ENCODE measurements around the gene ABCC11. TPM values are rescaled to one million over a fixed set of nuclear protein-coding genes. Genes with fewer than 3 reads are reported as not detected.

Gene ABCC11
- total RNA-seq, result 1.7 TPM

GRCh38 chr16:48247311-48247710 is at the start of gene ABCC11:
ABCC11 (minus strand) TSS chr16:48247539; CDS start chr16:48231921, 15,618 bp downstream.
- no peak for DNase-seq (ENCODE audit: low spot score)

GRCh38 chr16:48295488-48296281 is 48.3 kb upstream of the ABCC11 start:
- DNase-seq (ENCODE audit: low spot score), result no peak

GRCh38 chr16:48294724-48295123 is 47.4 kb upstream of the ABCC11 start:
- no peak for DNase-seq (ENCODE audit: low spot score)

GRCh38 chr16:48292452-48292851 is 45.1 kb upstream of the ABCC11 start:
- no peak for DNase-seq (ENCODE audit: low spot score)

GRCh38 chr16:48291754-48292153 is 44.4 kb upstream of the ABCC11 start:
- DNase-seq (ENCODE audit: low spot score), result no peak

- DNase-seq (ENCODE audit: low spot score), result no peak
These were observed 44.0 kb upstream of the ABCC11 start for GRCh38 chr16:48291303-48291702.

- no peak for DNase-seq (ENCODE audit: low spot score)
These were observed 39.9 kb upstream of the ABCC11 start for GRCh38 chr16:48287239-48287638.

- no peak for DNase-seq (ENCODE audit: low spot score)
These were observed 37.6 kb upstream of the ABCC11 start for GRCh38 chr16:48284772-48285409.

GRCh38 chr16:48282636-48283263 is 35.4 kb upstream of the ABCC11 start:
- DNase-seq (ENCODE audit: low spot score), result no peak

- DNase-seq (ENCODE audit: low spot score), result no peak
These were observed 33.2 kb upstream of the ABCC11 start for GRCh38 chr16:48280546-48280945.

- DNase-seq (ENCODE audit: low spot score), result no peak
These were observed 31.9 kb upstream of the ABCC11 start for GRCh38 chr16:48279199-48279598.

- no peak for DNase-seq (ENCODE audit: low spot score)
These were observed 29.8 kb upstream of the ABCC11 start for GRCh38 chr16:48277158-48277557.

GRCh38 chr16:48276102-48276501 is 28.8 kb upstream of the ABCC11 start:
- no peak for DNase-seq (ENCODE audit: low spot score)

- DNase-seq (ENCODE audit: low spot score), result no peak
These were observed 27.1 kb upstream of the ABCC11 start for GRCh38 chr16:48274476-48274875.

GRCh38 chr16:48272837-48273421 is 25.6 kb upstream of the ABCC11 start:
- no peak for DNase-seq (ENCODE audit: low spot score)

GRCh38 chr16:48271728-48272127 is 24.4 kb upstream of the ABCC11 start:
- DNase-seq (ENCODE audit: low spot score), result no peak

- no peak for DNase-seq (ENCODE audit: low spot score)
These were observed 21.7 kb upstream of the ABCC11 start for GRCh38 chr16:48269011-48269410.

GRCh38 chr16:48262631-48263030 is 15.3 kb upstream of the ABCC11 start:
- DNase-seq (ENCODE audit: low spot score), result no peak

GRCh38 chr16:48261569-48261968 is 14.2 kb upstream of the ABCC11 start:
- DNase-seq (ENCODE audit: low spot score), result no peak

GRCh38 chr16:48256579-48257177 is 9.3 kb upstream of the ABCC11 start:
- no peak for DNase-seq (ENCODE audit: low spot score)

- DNase-seq (ENCODE audit: low spot score), result no peak
These were observed 4.7 kb upstream of the ABCC11 start for GRCh38 chr16:48252013-48252412.
